Breast epithelium (tissue), 4 donors: ENCODE results near the gene F13A1. TPM values are rescaled to one million over a fixed set of nuclear protein-coding genes. Genes with fewer than 3 reads are reported as not detected.

Experiments used
- DNase-seq, 2 donors: peaks; one replicate each; pipeline ENCODE4 v3.0.0-alpha.2; 2019; ENCODE audit warnings: low spot score in 2 of 2
- H3K27ac ChIP-seq, 2 donors: fragments of 200-600 bp; sonication (generic) in 1 of 2; one replicate each; pipeline ENCODE4 v1.5.1; 2016 to 2019; ENCODE audit warnings: mild to moderate bottlenecking in 1 of 2
- H3K27me3 ChIP-seq, 2 donors: fragments of 200-600 bp; sonication (generic) in 1 of 2; one replicate each; pipeline versions ENCODE4 v1.5.1 to v1.6.0; 2017 to 2019; ENCODE audit warnings: control low read depth in 1 of 2, mild to moderate bottlenecking in 1 of 2
- H3K36me3 ChIP-seq: fragments of 200-600 bp; one replicate; pipeline ENCODE4 v1.5.1; 2019
- H3K4me1 ChIP-seq, 2 donors: fragments of 200-600 bp; sonication (generic); one replicate each; pipeline ENCODE4 v1.5.1; 2016 to 2019; ENCODE audit warnings: control low read depth in 1 of 2
- H3K4me3 ChIP-seq, 3 donors: fragments of 200-600 bp; sonication (generic); 1 replicate in 2 of 3; 2 replicates in 1 of 3; pipeline ENCODE4 v1.5.1; 2016 to 2019; ENCODE audit warnings: mild to moderate bottlenecking in 3 of 3, moderate library complexity in 2 of 3
- H3K9me3 ChIP-seq, 2 donors: fragments of 200-600 bp; sonication (generic) in 1 of 2; one replicate each; pipeline ENCODE4 v1.5.1; 2016 to 2019; ENCODE audit warnings: control low read depth in 1 of 2
- CTCF ChIP-seq, 3 donors: fragments of 450-650 bp; IDR thresholded peaks; one replicate each; pipeline ENCODE4 v1.5.1; 2016 to 2017; ENCODE audit warnings: antibody characterized with exemption in 3 of 3, mild to moderate bottlenecking in 3 of 3, moderate library complexity in 3 of 3
- POLR2A ChIP-seq: fragments of 450-650 bp; IDR thresholded peaks from one replicate; pipeline ENCODE4 v1.6.1; 2016; ENCODE audit warnings: antibody characterized with exemption, mild to moderate bottlenecking, moderate library complexity
- POLR2AphosphoS5 ChIP-seq, 3 donors: sonication (generic); formaldehyde crosslinking; IDR thresholded peaks; one replicate each; pipeline ENCODE4 v1.6.1; 2017; ENCODE audit warnings: antibody characterized with exemption in 3 of 3
- intact Hi-C: fragments of 100-400 bp; cut with DNase I; formaldehyde crosslinking; loops from one replicate; pipeline ENCODE4 v1.15.1; 2023; ENCODE audit warnings: low total_unique reads
- total RNA-seq, 3 donors: library from RNA; depleted of rRNA; stranded (reverse); fragments of >200 nt; gene quantifications; one replicate each; pipeline ENCODE4 v1.1.0, GENCODE V29; 2016

Gene F13A1
- total RNA-seq, 3 donors from 2014 or later: 45.6 to 357 (median 53.3) TPM

- H3K36me3 ChIP-seq: no peaks in the 10 kb centered on the region
- no peak overlapping the region for H3K4me3 ChIP-seq
- intact Hi-C loops: no loop called here
- TF ChIP-seq POLR2A (no peak), CTCF (IDR thresholded peaks at IDR 0.05) (no peak), POLR2AphosphoS5 (IDR thresholded peaks at IDR 0.05) (no peak)
- DNase-seq: no peak
- peaks cover 0 to 5% of the 10 kb centered on the region in 2 donors for H3K27me3 ChIP-seq
- H3K4me1 ChIP-seq: no peaks in the 10 kb centered on the region
- H3K9me3 ChIP-seq: no peaks in the 10 kb centered on the region
- no peak overlapping the region for H3K27ac ChIP-seq
Observed at GRCh38 chr6:6196762-6197161, 123.7 kb downstream of the F13A1 start.

- intact Hi-C loops: no loop called here
- H3K27me3 ChIP-seq: peaks cover 0 to 5% of the 10 kb centered on the region in 2 donors
- no peak for DNase-seq
- H3K9me3 ChIP-seq: no peaks in the 10 kb centered on the region
- no peak for TF ChIP-seq POLR2AphosphoS5 (IDR thresholded peaks at IDR 0.05)
- TF ChIP-seq POLR2A: no peak
- no peak for TF ChIP-seq CTCF (IDR thresholded peaks at IDR 0.05)
- H3K27ac ChIP-seq: no peak overlapping the region
- no peaks in the 10 kb centered on the region for H3K4me1 ChIP-seq
- H3K36me3 ChIP-seq: no peaks in the 10 kb centered on the region
- no peak overlapping the region for H3K4me3 ChIP-seq
Observed at GRCh38 chr6:6195080-6195479, 125.4 kb downstream of the F13A1 start.

- no peak overlapping the region for H3K27ac ChIP-seq
- H3K4me1 ChIP-seq: no peaks in the 10 kb centered on the region
- peaks cover 0 to 5% of the 10 kb centered on the region in 2 donors for H3K27me3 ChIP-seq
- H3K36me3 ChIP-seq: no peaks in the 10 kb centered on the region
- H3K4me3 ChIP-seq: no peak overlapping the region
- DNase-seq: no peak
- intact Hi-C loops: no loop called here
- no peaks in the 10 kb centered on the region for H3K9me3 ChIP-seq
- TF ChIP-seq CTCF (IDR thresholded peaks at IDR 0.05) (no peak), POLR2A (no peak), POLR2AphosphoS5 (IDR thresholded peaks at IDR 0.05) (no peak)
Observed at GRCh38 chr6:6193221-6193745, 127.2 kb downstream of the F13A1 start.

- no peaks in the 10 kb centered on the region for H3K9me3 ChIP-seq
- no peaks in the 10 kb centered on the region for H3K36me3 ChIP-seq
- H3K4me3 ChIP-seq: no peak overlapping the region
- H3K4me1 ChIP-seq: no peaks in the 10 kb centered on the region
- no peak for DNase-seq
- TF ChIP-seq CTCF (IDR thresholded peaks at IDR 0.05) (no peak), POLR2AphosphoS5 (IDR thresholded peaks at IDR 0.05) (no peak), POLR2A (no peak)
- no peak overlapping the region for H3K27ac ChIP-seq
- peaks cover 0 to 5% of the 10 kb centered on the region in 2 donors for H3K27me3 ChIP-seq
- intact Hi-C loops: no loop called here
Observed at GRCh38 chr6:6191909-6192308, 128.6 kb downstream of the F13A1 start.

GRCh38 chr6:6191476-6191875 is 129.0 kb downstream of the F13A1 start:
- intact Hi-C loops: no loop called here
- Histone ChIP-seq H3K4me3 (no peak overlapping the region), H3K27ac (no peak overlapping the region), H3K27me3 (peaks cover 0 to 5% of the 10 kb centered on the region in 2 donors), H3K36me3 (no peaks in the 10 kb centered on the region), H3K4me1 (no peaks in the 10 kb centered on the region), H3K9me3 (no peaks in the 10 kb centered on the region)
- no peak for TF ChIP-seq POLR2A
- no peak for TF ChIP-seq CTCF (IDR thresholded peaks at IDR 0.05)
- no peak for TF ChIP-seq POLR2AphosphoS5 (IDR thresholded peaks at IDR 0.05)
- DNase-seq: no peak
